Measurements from ENCODE around the gene HYAL3.
"Not testable (repeated sequence)": the region's sequence is repeated elsewhere in the genome, so short reads cannot be mapped to it uniquely, and the experiment has no call there.

The HYAL3 gene

GRCh38 chr3:50288387-50289007, 10.7 kb downstream of the HYAL3 start:
- no peak for FAIRE-seq

- FAIRE-seq, result no peak
These were observed 11.9 kb downstream of the HYAL3 start for GRCh38 chr3:50287262-50287661.

GRCh38 chr3:50286322-50287227, 12.6 kb downstream of the HYAL3 start:
- FAIRE-seq, result no peak

- not testable (repeated sequence) for FAIRE-seq
These were observed 15.1 kb downstream of the HYAL3 start for GRCh38 chr3:50284121-50284520.

GRCh38 chr3:50279255-50280016, 19.8 kb downstream of the HYAL3 start:
- FAIRE-seq, result no peak

- FAIRE-seq, result no peak
These were observed 20.4 kb downstream of the HYAL3 start, which contains the start of gene LSMEM2 for GRCh38 chr3:50278880-50279224. Gene LSMEM2 (plus strand): TSS chr3:50279087. CDS start chr3:50279114, 27 bp downstream.

GRCh38 chr3:50278123-50278879, 20.9 kb downstream of the HYAL3 start:
- FAIRE-seq, result no peak

- FAIRE-seq, result no peak
These were observed 22.5 kb downstream of the HYAL3 start for GRCh38 chr3:50276762-50277101.

GRCh38 chr3:50275996-50276761, 23.0 kb downstream of the HYAL3 start:
- FAIRE-seq, result no peak

GRCh38 chr3:50275141-50275995, 23.8 kb downstream of the HYAL3 start:
- FAIRE-seq, result no peak

GRCh38 chr3:50274371-50275104, 24.7 kb downstream of the HYAL3 start:
- FAIRE-seq, result no peak

GRCh38 chr3:50273689-50274065, 25.5 kb downstream of the HYAL3 start:
- no peak for FAIRE-seq

- FAIRE-seq, result no peak
These were observed 26.1 kb downstream of the HYAL3 start for GRCh38 chr3:50272911-50273688.

- not testable (repeated sequence) for FAIRE-seq
These were observed 26.7 kb downstream of the HYAL3 start for GRCh38 chr3:50272538-50272910.

- FAIRE-seq, result no peak
These were observed 27.8 kb downstream of the HYAL3 start for GRCh38 chr3:50271314-50271936.

- no peak for FAIRE-seq
These were observed 28.6 kb downstream of the HYAL3 start for GRCh38 chr3:50270422-50271224.

- no peak for FAIRE-seq
These were observed 29.2 kb downstream of the HYAL3 start for GRCh38 chr3:50269977-50270413.

- FAIRE-seq, result no peak
These were observed 29.7 kb downstream of the HYAL3 start for GRCh38 chr3:50269460-50269859.

Data from A204.1 (cell line).